Raji (cell line): ENCODE results near the gene GALNT9.

Experiments used
- POLR2A ChIP-seq: IDR thresholded peaks from 2 replicates; pipeline ENCODE4 v1.6.1; 2011; ENCODE audit warnings: low read depth, low read length, control low read depth; ENCODE audit not compliant: insufficient read depth

Gene GALNT9

GRCh38 chr12:132316497-132317232 lies 12.7 kb downstream of the GALNT9 start:
- no peak for TF ChIP-seq POLR2A

GRCh38 chr12:132315951-132316350 lies 13.4 kb downstream of the GALNT9 start:
- no peak for TF ChIP-seq POLR2A

GRCh38 chr12:132315507-132315906 lies 13.9 kb downstream of the GALNT9 start:
- TF ChIP-seq POLR2A, result no peak

- TF ChIP-seq POLR2A, result no peak
These were observed 14.7 kb downstream of the GALNT9 start for GRCh38 chr12:132314516-132315233.

GRCh38 chr12:132314035-132314434 lies 15.4 kb downstream of the GALNT9 start:
- TF ChIP-seq POLR2A, result no peak

- no peak for TF ChIP-seq POLR2A
These were observed 16.2 kb downstream of the GALNT9 start for GRCh38 chr12:132313182-132313581.

- no peak for TF ChIP-seq POLR2A
These were observed 16.9 kb downstream of the GALNT9 start for GRCh38 chr12:132312516-132312915.

GRCh38 chr12:132311201-132311915 lies 18.0 kb downstream of the GALNT9 start:
- TF ChIP-seq POLR2A, result no peak

- no peak for TF ChIP-seq POLR2A
These were observed 19.0 kb downstream of the GALNT9 start for GRCh38 chr12:132310181-132311040.

- TF ChIP-seq POLR2A, result no peak
These were observed 19.7 kb downstream of the GALNT9 start for GRCh38 chr12:132309596-132310086.

GRCh38 chr12:132308853-132309595 lies 20.4 kb downstream of the GALNT9 start:
- TF ChIP-seq POLR2A, result no peak

- TF ChIP-seq POLR2A, result no peak
These were observed 21.2 kb downstream of the GALNT9 start for GRCh38 chr12:132307976-132308852.

- TF ChIP-seq POLR2A, result no peak
These were observed 22.6 kb downstream of the GALNT9 start for GRCh38 chr12:132306885-132307191.

- TF ChIP-seq POLR2A, result no peak
These were observed 23.2 kb downstream of the GALNT9 start for GRCh38 chr12:132305991-132306884.
